Endothelial cell of umbilical vein (primary cell): ENCODE data around the gene RASSF10. TPM values are rescaled to one million over a fixed set of nuclear protein-coding genes. Genes with fewer than 3 reads are reported as not detected.

ENCODE experiments used
- BruUV-seq: library from RNA; stranded (reverse); fragments of 400-500 nt; replicated peaks from 2 replicates; lab custom pipeline; 2021; lab: Mats Ljungman, UMichigan
- CTCF ChIA-PET: fragments of 300-600, 350-600 bp; sonication (Branson Sonifier 250); formaldehyde crosslinking; loops from one replicate; lab custom pipeline; 2021; ENCODE audit warnings: antibody characterized with exemption, inconsistent platforms; lab: Charles Lee
- POLR2A ChIA-PET: fragments of 300-600, 350-600 bp; sonication (Branson Sonifier 250); formaldehyde crosslinking; loops from one replicate; lab custom pipeline; 2021; ENCODE audit warnings: antibody characterized with exemption, inconsistent platforms; lab: Charles Lee
- DNase-seq: peaks from one replicate; pipeline ENCODE4 v3.0.0-alpha.2; 2011; ENCODE audit warnings: low read depth, low spot score
- FAIRE-seq: peaks from 2 replicates; lab custom pipeline; 2011; peaks lifted over from hg19 to GRCh38; lab: Jason Lieb, UNC
- H2AFZ ChIP-seq: 2 replicates; pipeline ENCODE4 v1.6.0; 2012; ENCODE audit warnings: low read depth, low read length, control low read depth, inconsistent platforms
- H3K27ac ChIP-seq: 2 replicates; pipeline ENCODE4 v1.5.1; 2011; ENCODE audit warnings: low read depth, mild to moderate bottlenecking, control low read depth, low read length, moderate library complexity; ENCODE audit not compliant: insufficient read depth
- H3K27me3 ChIP-seq, 2 experiments: 2 replicates each; pipeline versions ENCODE4 v1.6.0 to v1.6.1; 2011; ENCODE audit warnings: low read length in 2 of 2, mixed read lengths in 1 of 2; ENCODE audit not compliant: control insufficient read depth in 2 of 2, insufficient read depth in 2 of 2
- H3K36me3 ChIP-seq, 2 experiments: 2 replicates in 1 of 2; 3 replicates in 1 of 2; pipeline ENCODE4 v1.5.1; 2011; ENCODE audit warnings: low read length in 2 of 2, mild to moderate bottlenecking in 1 of 2, moderate library complexity in 1 of 2; ENCODE audit not compliant: control insufficient read depth in 2 of 2, insufficient read depth in 2 of 2; ENCODE audit errors: extremely low read depth in 1 of 2
- H3K4me1 ChIP-seq: 3 replicates; pipeline ENCODE4 v1.5.1; 2011; ENCODE audit warnings: mild to moderate bottlenecking, low read length; ENCODE audit not compliant: control insufficient read depth, insufficient read depth; ENCODE audit errors: extremely low read depth
- H3K4me2 ChIP-seq: 2 replicates; pipeline ENCODE4 v1.6.1; 2011; ENCODE audit warnings: low read length, control low read depth, mixed read lengths; ENCODE audit not compliant: insufficient read depth
- H3K4me3 ChIP-seq, 3 experiments: fragments of 200-600 bp in 1 of 3; sonication (generic), shearing (Covaris generic) in 1 of 3; replicated peaks in 1 of 3; 2 replicates each; pipeline ENCODE4 v1.5.1; 2011 to 2016; ENCODE audit warnings: control low read depth in 3 of 3, low read length in 3 of 3, mild to moderate bottlenecking in 2 of 3, inconsistent platforms in 1 of 3, low read depth in 1 of 3, moderate library complexity in 1 of 3; ENCODE audit not compliant: insufficient read depth in 1 of 3
- H3K79me2 ChIP-seq: 2 replicates; pipeline ENCODE4 v1.6.0; 2012; ENCODE audit warnings: low read length, inconsistent platforms; ENCODE audit not compliant: control insufficient read depth, insufficient read depth
- H3K9ac ChIP-seq: replicated peaks from 2 replicates; pipeline ENCODE3; 2011; ENCODE audit warnings: low read length, control low read depth; ENCODE audit not compliant: insufficient read depth; ENCODE audit errors: extremely low read depth
- H3K9me1 ChIP-seq: replicated peaks from 3 replicates; pipeline ENCODE4 v1.6.0; 2011; ENCODE audit warnings: mild to moderate bottlenecking, low read length; ENCODE audit not compliant: control insufficient read depth, insufficient read depth; ENCODE audit errors: extremely low read depth
- H3K9me3 ChIP-seq: replicated peaks from 2 replicates; pipeline ENCODE4 v1.5.1; 2012; ENCODE audit warnings: low read length, inconsistent platforms; ENCODE audit not compliant: control insufficient read depth, insufficient read depth
- H4K20me1 ChIP-seq: replicated peaks from 2 replicates; pipeline ENCODE3; 2011; ENCODE audit warnings: mild to moderate bottlenecking, low read length; ENCODE audit not compliant: control insufficient read depth, insufficient read depth; ENCODE audit errors: extremely low read depth
- EZH2 ChIP-seq: IDR thresholded peaks from 2 replicates; pipeline ENCODE4 v1.6.1; 2012; ENCODE audit warnings: borderline replicate concordance, low read depth, mild to moderate bottlenecking, moderate library complexity, low read length, inconsistent platforms; ENCODE audit not compliant: severe bottlenecking
- FOS ChIP-seq: IDR thresholded peaks from 2 replicates; pipeline ENCODE4 v1.6.1; 2011; ENCODE audit warnings: mild to moderate bottlenecking, low read length, moderate library complexity, borderline replicate concordance; ENCODE audit not compliant: insufficient read depth
- GATA2 ChIP-seq: IDR thresholded peaks from 2 replicates; pipeline ENCODE4 v1.7.0; 2011; ENCODE audit warnings: low read depth, mild to moderate bottlenecking, moderate library complexity, mixed read lengths, low read length; ENCODE audit not compliant: insufficient read length, insufficient read depth
- JUN ChIP-seq: IDR thresholded peaks from 2 replicates; pipeline ENCODE4 v1.6.1; 2011; ENCODE audit warnings: borderline replicate concordance, low read depth; ENCODE audit not compliant: insufficient read length, insufficient read depth
- MYC ChIP-seq: IDR thresholded peaks from one replicate; pipeline ENCODE4 v1.6.1; 2011; ENCODE audit warnings: mild to moderate bottlenecking, low read depth, low read length
- POLR2A ChIP-seq: IDR thresholded peaks from 2 replicates; pipeline ENCODE4 v1.6.1; 2012; ENCODE audit warnings: low read depth, mild to moderate bottlenecking, control low read depth, low read length
- POLR2AphosphoS5 ChIP-seq: IDR thresholded peaks from 2 replicates; pipeline ENCODE4 v1.6.1; 2012; ENCODE audit warnings: low read depth, mild to moderate bottlenecking, control low read depth, low read length, moderate library complexity; ENCODE audit not compliant: insufficient read depth
- dilution Hi-C: fragments of 300-500 bp; cut with MboI; formaldehyde crosslinking; loops from one replicate; pipeline ENCODE4 v1.15.0; 2019; ENCODE audit warnings: low sequenced_read_pairs; ENCODE audit not compliant: extremely low pct_ligation_motif_present
- intact Hi-C: fragments of 100-400 bp; cut with micrococcal nuclease; formaldehyde crosslinking; loops from one replicate; pipeline ENCODE4 v1.10.0; 2022
- polyA plus RNA-seq, 4 experiments: library from polyadenylated mRNA; depleted of rRNA in 3 of 4; stranded (reverse) in 3 of 4; unstranded in 1 of 4; fragments of >200 nt; gene quantifications; 2 replicates each; pipeline versions ENCODE4 v1.2.1 to v1.2.3, GENCODE V29; 2011 to 2012; ENCODE audit warnings: missing spikeins in 1 of 4
- total RNA-seq: library from RNA; stranded (reverse); gene quantifications from 2 replicates; pipeline ENCODE4 v1.2.3, GENCODE V29; 2021
- TF ChIP-seq, protein P1 (sequence below): IDR thresholded peaks from 2 replicates; pipeline ENCODE4 v1.6.1; 2011; ENCODE audit not compliant: insufficient read depth, insufficient read length
- TF ChIP-seq, protein P2 (sequence below), 2 donors: IDR thresholded peaks; 1 replicate in 1 of 2; 2 replicates in 1 of 2; pipeline ENCODE4 v1.5.1; 2011; ENCODE audit warnings: low read length in 2 of 2, mild to moderate bottlenecking in 2 of 2, moderate library complexity in 2 of 2, control low read depth in 1 of 2, inconsistent platforms in 1 of 2, low read depth in 1 of 2; ENCODE audit not compliant: insufficient read depth in 1 of 2; ENCODE audit errors: extremely low read depth in 1 of 2

Gene RASSF10
- total and polyA plus RNA-seq, 2 donors (not counting 3 experiments of a cell fraction or from before 2014, with no cell fraction given) = 0.03 TPM; not detected in 1

DNA sequence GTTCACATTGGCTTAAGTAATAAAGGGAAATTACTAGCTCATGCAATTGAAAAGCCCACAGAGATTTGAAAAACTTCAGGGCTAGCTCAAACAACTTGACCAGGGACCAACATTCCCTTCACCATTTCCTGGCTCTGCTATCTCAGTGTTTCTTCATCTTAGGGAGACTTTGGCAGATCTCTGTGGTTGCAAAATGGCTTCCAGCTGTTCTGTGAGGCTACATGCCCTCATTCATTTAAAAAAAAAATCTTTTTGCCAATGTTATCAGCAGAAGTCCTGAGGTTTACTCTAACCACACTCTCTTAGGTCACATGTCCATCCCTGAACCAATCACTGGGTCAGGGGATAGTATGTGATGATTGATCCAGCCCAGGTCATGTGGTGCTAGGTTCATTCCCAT is 13.9 kb upstream of the RASSF10 start:
- TF ChIP-seq GATA2 (no peak), EZH2 (no peak), POLR2AphosphoS5 (no peak), POLR2A (no peak), MYC (no peak), JUN (no peak), FOS (no peak)
- TF ChIP-seq, protein P1, sequence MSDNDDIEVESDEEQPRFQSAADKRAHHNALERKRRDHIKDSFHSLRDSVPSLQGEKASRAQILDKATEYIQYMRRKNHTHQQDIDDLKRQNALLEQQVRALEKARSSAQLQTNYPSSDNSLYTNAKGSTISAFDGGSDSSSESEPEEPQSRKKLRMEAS = no peak
- no peaks in the 10 kb centered on the region for H3K9me3 ChIP-seq
- POLR2A ChIA-PET = no interaction called here
- H3K9ac ChIP-seq = no peak overlapping the region
- H3K79me2 ChIP-seq = no peaks in the 10 kb centered on the region
- peaks cover 13 to 25% of the 10 kb centered on the region in 2 experiments for H3K27me3 ChIP-seq
- BruUV-seq = no TSS peak
- no peak for DNase-seq
- CTCF ChIA-PET = no interaction called here
- no peak overlapping the region for H3K27ac ChIP-seq
- H4K20me1 ChIP-seq = no peaks in the 10 kb centered on the region
- no peak for FAIRE-seq
- dilution Hi-C loops = no loop called here
- no peak overlapping the region for H3K4me2 ChIP-seq
- intact Hi-C loops = no loop called here
- H3K4me3 ChIP-seq = no peak overlapping the region
- H2AFZ ChIP-seq = no peak overlapping the region
- H3K4me1 ChIP-seq = no peaks in the 10 kb centered on the region
- H3K9me1 ChIP-seq = no peaks in the 10 kb centered on the region
- H3K36me3 ChIP-seq = no peaks in the 10 kb centered on the region

DNA sequence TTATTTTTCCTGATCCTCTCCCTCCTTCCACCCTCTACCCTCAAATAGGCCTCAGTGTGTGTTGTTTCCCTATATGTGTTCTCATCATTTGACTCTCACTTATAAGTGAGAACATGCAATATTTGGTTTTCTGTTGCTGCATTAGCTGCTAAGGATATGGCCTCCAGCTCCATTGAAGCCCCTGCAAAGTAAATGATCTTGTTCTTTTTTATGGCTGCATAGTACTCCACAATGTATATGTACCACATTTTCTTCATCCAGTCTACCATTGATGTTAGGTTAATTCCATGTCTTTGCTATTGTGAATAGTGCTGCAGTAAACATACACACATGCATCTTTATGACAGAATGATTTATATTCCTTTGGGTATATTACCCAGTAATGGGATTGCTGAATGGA is 13.3 kb upstream of the RASSF10 start:
- POLR2A ChIA-PET = no interaction called here
- CTCF ChIA-PET = no interaction called here
- dilution Hi-C loops = no loop called here

More for the DNA sequence above, 13.3 kb upstream of the RASSF10 start:
- Histone ChIP-seq H3K9me1 (no peaks in the 10 kb centered on the region), H3K4me2 (no peak overlapping the region), H3K36me3 (no peaks in the 10 kb centered on the region), H3K4me1 (no peaks in the 10 kb centered on the region), H2AFZ (no peak overlapping the region), H3K4me3 (no peak overlapping the region), H4K20me1 (no peaks in the 10 kb centered on the region), H3K27ac (no peak overlapping the region), H3K9me3 (no peaks in the 10 kb centered on the region), H3K27me3 (peaks cover 15 to 28% of the 10 kb centered on the region in 2 experiments), H3K79me2 (no peaks in the 10 kb centered on the region), H3K9ac (no peak overlapping the region)
- TF ChIP-seq, protein P2, sequence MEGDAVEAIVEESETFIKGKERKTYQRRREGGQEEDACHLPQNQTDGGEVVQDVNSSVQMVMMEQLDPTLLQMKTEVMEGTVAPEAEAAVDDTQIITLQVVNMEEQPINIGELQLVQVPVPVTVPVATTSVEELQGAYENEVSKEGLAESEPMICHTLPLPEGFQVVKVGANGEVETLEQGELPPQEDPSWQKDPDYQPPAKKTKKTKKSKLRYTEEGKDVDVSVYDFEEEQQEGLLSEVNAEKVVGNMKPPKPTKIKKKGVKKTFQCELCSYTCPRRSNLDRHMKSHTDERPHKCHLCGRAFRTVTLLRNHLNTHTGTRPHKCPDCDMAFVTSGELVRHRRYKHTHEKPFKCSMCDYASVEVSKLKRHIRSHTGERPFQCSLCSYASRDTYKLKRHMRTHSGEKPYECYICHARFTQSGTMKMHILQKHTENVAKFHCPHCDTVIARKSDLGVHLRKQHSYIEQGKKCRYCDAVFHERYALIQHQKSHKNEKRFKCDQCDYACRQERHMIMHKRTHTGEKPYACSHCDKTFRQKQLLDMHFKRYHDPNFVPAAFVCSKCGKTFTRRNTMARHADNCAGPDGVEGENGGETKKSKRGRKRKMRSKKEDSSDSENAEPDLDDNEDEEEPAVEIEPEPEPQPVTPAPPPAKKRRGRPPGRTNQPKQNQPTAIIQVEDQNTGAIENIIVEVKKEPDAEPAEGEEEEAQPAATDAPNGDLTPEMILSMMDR (IDR thresholded peaks at IDR 0.05; ENCODE audit: extremely low read depth in 1 of 2, insufficient read depth in 1 of 2, low read depth in 1 of 2, low read length in 2 of 2) = no peak
- TF ChIP-seq JUN (no peak), MYC (no peak), GATA2 (no peak), EZH2 (no peak), POLR2AphosphoS5 (no peak), POLR2A (no peak), FOS (no peak)
- TF ChIP-seq, protein P1 = no peak
- no peak for DNase-seq
- FAIRE-seq = no peak
- intact Hi-C loops = no loop called here
- no TSS peak for BruUV-seq
